HEK293T (cell line): ENCODE measurements around the gene RCAN1.

Experiments
- BHLHE40 ChIP-seq: fragments of 450-650 bp; IDR thresholded peaks from 2 replicates; pipeline ENCODE4 v1.6.1; 2016; ENCODE audit warnings: mild to moderate bottlenecking, moderate library complexity, borderline replicate concordance
- CTBP1 ChIP-seq: fragments of 450-650 bp; IDR thresholded peaks from 2 replicates; pipeline ENCODE4 v1.6.1; 2016; ENCODE audit warnings: borderline replicate concordance
- ELF4 ChIP-seq: fragments of 450-650 bp; IDR thresholded peaks from 2 replicates; pipeline ENCODE4 v1.6.1; 2017; ENCODE audit warnings: antibody characterized with exemption
- FOXA1 ChIP-seq: fragments of 450-650 bp; IDR thresholded peaks from 2 replicates; pipeline ENCODE4 v1.6.1; 2016; ENCODE audit warnings: mild to moderate bottlenecking
- FOXK2 ChIP-seq: fragments of 450-650 bp; IDR thresholded peaks from 2 replicates; pipeline ENCODE4 v1.6.1; 2016; ENCODE audit warnings: mild to moderate bottlenecking
- FOXM1 ChIP-seq: fragments of 450-650 bp; IDR thresholded peaks from 2 replicates; pipeline ENCODE4 v1.6.1; 2017; ENCODE audit warnings: mild to moderate bottlenecking, borderline replicate concordance
- HDGF ChIP-seq: fragments of 450-650 bp; IDR thresholded peaks from 2 replicates; pipeline ENCODE4 v1.6.1; 2017; ENCODE audit warnings: antibody characterized with exemption, borderline replicate concordance
- L3MBTL2 ChIP-seq: fragments of 450-650 bp; conservative IDR thresholded peaks from 2 replicates; pipeline ENCODE4 v1.6.1; 2016; ENCODE audit warnings: mild to moderate bottlenecking
- LEF1 ChIP-seq: fragments of 450-650 bp; IDR thresholded peaks from 2 replicates; pipeline ENCODE4 v1.6.1; 2017; ENCODE audit warnings: mild to moderate bottlenecking, borderline replicate concordance
- NFRKB ChIP-seq: fragments of 450-650 bp; IDR thresholded peaks from 2 replicates; pipeline ENCODE4 v1.6.1; 2016; ENCODE audit warnings: mild to moderate bottlenecking, moderate library complexity
- SUZ12 ChIP-seq: fragments of 450-650 bp; IDR thresholded peaks from 2 replicates; pipeline ENCODE4 v1.6.1; 2016; ENCODE audit warnings: mild to moderate bottlenecking
- ZNF384 ChIP-seq: fragments of 450-650 bp; IDR thresholded peaks from 2 replicates; pipeline ENCODE4 v1.6.1; 2016

DNA sequence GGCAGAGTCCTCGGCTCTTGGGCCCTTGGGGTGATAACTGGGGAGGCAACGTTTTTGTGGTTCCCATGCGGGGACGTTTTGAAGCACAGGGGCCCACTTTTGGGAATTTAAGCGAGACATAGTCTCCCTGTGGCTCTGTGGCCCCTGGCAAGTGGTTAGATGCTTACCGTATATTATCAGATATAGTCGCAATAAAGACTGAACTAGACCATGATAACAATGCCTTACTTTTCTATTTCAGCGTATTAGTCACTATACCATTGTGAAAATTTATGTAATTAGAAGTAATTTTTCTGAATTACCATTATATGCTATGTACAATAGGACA, 538 bp upstream of the RCAN1 start:
- TF ChIP-seq FOXM1 (no peak), SUZ12 (no peak), NFRKB (no peak), ZNF384 (no peak), LEF1 (no peak), BHLHE40 (no peak), HDGF (no peak), FOXK2 (no peak), ELF4 (no peak), FOXA1 (no peak), CTBP1 (no peak), L3MBTL2 (no peak; the same call in 1 of the 2 replicates)
